GM18505 (cell line): ENCODE results near the gene SMAD3.

ENCODE experiments used
- ATAC-seq: cut with Tn5 transposase; IDR thresholded peaks from one replicate; pipeline ENCODE4 v1.9.1; 2021; ENCODE audit not compliant: unreplicated experiment
- POLR2A ChIP-seq: IDR thresholded peaks from 4 replicates; pipeline ENCODE4 v1.6.1; 2011; ENCODE audit warnings: borderline replicate concordance; ENCODE audit not compliant: insufficient read depth, insufficient read length; ENCODE audit errors: extremely low read depth

The SMAD3 gene

DNA sequence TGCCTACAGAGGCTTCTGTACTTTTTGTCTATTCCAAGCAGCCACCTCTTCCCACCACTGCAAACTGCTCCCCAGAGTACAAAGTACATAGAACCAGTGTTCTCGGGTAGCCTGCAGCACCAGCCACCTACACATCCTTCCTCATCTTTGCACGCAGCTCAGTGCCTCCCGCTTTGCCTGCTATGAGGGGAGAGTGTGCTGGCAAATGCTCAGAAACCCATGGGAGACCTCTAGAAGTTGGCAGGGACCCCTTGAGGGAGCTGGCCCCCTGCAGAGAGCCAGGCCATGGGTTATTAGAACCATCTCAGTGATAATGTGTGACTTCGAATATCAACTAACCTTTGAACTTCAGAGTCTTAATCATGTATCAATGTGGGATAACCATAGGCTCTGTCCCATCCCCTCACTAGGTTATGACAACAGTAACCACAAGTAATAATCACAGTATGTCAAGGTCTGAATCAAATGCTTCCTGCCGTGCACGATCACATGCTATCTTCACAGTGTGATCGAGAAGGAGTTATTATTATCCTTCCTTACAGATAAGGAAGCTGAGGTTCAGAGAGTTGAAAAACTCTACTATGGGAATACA, 22.8 kb upstream of the SMAD3 start:
- TF ChIP-seq POLR2A: no peak
- no peak for ATAC-seq

DNA sequence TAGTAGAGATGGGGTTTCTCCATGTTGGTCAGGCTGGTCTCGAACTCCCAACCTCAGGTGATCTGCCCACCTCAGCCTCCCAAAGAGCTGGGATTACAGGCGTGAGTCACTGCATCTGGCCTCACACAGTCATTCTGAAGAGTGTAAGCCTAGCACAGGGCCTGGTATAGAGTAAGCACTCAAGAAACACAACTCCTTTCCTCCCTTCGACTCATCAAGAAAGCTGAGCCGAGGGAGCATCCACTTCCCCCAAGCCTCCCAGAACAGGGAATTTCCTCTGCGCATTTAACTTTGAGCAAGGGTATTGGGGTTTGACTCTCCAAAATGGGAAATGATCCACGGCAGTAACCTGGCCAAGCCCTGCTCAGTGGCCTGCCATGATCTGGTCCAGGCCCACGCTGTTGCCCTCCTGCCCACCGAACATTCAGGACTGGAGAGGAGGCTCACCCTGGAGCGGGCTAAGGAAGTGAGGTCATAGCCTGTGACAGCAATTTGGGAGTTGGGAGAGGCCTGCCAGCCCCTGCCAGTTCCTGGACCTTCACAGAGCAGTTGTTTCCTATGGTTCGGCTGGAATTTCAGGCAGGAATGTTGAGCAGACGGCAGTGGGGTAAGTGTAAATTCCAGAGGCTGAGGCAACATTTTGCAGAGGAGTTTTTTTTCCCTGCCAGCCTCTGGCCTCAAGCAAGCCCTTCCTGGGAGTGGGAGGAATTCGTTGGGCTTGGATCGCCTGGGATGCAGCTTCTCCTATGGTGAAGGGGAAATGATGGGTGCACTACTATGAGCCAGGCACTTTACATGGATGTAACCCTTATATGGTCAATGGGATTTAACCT, 21.2 kb upstream of the SMAD3 start:
- TF ChIP-seq POLR2A: no peak
- ATAC-seq: no peak

DNA sequence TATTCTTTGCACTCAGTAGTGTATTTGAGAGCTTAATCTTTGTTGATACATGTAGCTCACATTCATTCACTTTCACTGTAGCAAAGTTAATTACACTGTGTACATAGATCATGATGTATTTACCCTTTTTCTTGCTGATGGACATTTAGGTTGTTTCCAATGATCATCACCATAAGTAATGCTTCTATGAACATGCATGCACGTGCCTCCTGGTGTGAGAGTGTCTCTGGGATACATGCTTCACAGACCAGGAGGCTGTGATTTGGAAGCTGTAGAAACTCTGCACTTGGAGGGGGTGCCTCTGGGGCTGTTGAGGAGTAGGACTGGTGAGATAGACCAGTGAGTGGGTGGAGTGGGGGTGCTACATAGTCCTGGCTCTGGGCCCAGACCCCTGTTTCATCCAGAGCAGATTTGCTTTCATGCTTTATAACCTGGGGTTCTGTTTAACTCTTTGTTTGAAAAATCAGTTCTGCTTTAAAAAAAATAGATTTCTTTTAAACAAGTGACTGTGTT, 18.2 kb upstream of the SMAD3 start:
- no peak for ATAC-seq

DNA sequence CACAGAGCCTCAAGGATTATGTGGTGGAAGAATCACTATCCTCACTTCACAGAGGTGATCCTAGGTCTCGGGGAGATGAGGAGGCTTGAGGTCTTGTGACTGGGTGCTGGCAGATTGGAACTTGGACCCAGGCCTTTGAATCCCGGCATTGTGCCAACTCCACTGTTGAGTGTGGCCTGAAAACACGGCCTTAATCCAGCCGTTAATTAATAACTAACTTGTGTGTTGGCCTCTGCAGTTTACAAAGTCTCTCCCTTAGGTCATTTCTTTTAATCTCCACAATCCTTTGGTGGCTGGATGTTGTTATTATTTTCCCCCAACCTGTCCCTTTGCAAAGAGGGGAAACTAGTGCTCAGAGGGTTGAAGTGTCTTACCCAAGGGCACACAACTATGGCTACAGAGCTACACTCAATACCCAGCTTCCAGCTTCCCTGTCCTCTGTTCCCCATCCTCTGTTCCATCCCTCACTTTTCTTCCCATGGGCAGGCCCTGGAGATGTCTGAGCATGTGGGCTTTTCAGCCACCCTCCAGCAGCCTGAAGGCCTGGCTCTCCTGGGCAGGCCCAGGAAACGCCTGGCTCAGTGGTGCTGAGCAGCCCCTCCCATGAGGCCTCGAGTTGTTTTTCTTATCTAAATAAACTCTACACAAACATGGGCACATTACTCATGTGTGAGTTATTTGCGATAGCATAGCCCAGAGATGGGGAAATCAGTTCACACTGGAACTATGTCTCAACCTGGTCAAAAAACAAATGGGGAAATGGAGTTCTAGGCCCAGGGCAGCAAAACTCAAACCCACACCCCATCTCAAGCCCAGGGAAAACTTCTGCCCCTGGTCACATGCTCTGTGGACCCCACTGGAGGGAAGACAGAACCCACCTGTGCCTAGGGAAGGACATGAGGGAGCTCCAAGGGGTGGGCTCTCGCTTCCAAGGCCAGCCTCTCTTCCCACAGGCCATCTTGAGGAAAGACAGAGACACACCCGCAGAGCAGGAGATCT, 16.8 kb upstream of the SMAD3 start:
- ATAC-seq: no peak
- no peak for TF ChIP-seq POLR2A

More for the DNA sequence above, 18.2 kb upstream of the SMAD3 start:
- TF ChIP-seq POLR2A: no peak

DNA sequence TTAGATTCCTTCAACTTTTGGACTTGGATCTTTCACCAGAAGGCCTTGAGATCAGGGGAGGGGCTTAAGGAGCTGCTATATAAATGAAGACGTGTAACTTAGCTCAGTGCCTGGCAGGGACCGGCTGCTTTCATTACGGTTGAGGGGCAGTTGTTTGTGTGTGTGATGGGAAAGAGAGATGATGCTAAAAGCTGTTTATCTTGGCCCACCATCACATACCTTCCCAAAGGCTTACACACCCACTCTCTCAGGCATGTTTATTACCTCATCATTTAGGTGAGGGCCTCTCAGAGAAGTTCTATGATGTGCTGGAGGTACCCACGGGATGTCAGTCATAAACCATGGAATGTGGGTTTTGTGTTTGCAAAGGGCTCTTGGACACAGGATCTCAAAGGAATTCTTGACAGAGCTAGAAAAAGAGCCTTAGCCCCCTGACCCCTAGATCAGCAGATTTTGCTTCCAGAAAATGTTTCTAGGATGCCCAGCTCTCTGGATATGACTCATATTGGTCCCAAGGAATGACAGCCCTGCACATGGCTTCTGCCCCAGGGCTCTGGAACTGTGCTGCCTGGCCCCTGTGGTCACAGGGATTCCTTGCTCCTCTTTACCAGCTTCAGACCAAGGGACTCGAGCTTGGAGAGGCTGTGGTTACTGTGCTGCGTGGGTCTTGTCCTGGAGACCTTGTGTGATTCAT, 15.9 kb upstream of the SMAD3 start:
- no peak for TF ChIP-seq POLR2A
- ATAC-seq: no peak

DNA sequence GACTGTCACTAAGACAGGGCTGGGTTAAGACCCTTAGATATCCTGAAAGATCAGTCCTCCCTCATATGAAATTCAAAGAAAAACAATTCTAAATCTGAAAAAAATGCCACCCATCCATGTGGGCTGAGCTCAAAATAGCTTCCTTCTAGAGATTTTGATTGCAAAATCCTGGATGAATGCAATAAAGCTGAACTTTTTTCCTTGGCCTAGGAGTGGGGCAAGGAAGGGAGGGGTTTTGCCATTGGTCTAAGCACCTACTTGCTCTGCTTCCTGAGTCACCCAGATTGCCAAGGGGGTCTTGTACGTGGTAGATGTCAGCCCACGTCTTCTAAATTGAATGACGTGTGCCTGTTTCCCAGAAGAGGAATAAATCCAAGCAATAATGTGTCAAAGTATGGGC, 15.3 kb upstream of the SMAD3 start:
- no peak for ATAC-seq
- TF ChIP-seq POLR2A: no peak

DNA sequence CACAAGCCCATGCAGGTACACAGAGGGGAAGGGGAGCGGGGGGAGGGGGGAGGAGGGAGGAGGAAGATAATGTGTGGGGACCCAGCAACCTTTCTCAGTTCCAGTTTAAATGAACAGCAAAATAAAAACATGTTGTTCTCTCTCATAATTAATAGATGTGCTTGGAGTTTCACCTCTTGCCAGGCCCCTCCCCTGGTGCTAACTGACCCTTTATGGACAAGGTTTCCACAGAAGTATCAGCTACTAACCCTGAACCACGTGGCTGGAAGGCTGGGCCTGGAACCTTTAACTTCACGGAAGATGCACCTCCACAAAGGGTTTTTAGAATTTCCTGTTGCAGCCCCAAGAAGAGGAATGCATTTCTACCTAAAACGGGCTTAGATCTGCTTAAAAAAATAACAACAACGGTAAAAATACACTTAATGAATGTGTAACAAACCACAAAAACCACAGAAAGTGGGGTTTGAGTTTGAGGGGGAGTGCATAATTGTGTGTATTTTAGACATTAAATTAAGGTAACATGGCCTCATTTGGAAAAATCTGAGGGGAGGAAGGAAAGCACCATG, 14.8 kb upstream of the SMAD3 start:
- no peak for TF ChIP-seq POLR2A
- ATAC-seq: no peak

DNA sequence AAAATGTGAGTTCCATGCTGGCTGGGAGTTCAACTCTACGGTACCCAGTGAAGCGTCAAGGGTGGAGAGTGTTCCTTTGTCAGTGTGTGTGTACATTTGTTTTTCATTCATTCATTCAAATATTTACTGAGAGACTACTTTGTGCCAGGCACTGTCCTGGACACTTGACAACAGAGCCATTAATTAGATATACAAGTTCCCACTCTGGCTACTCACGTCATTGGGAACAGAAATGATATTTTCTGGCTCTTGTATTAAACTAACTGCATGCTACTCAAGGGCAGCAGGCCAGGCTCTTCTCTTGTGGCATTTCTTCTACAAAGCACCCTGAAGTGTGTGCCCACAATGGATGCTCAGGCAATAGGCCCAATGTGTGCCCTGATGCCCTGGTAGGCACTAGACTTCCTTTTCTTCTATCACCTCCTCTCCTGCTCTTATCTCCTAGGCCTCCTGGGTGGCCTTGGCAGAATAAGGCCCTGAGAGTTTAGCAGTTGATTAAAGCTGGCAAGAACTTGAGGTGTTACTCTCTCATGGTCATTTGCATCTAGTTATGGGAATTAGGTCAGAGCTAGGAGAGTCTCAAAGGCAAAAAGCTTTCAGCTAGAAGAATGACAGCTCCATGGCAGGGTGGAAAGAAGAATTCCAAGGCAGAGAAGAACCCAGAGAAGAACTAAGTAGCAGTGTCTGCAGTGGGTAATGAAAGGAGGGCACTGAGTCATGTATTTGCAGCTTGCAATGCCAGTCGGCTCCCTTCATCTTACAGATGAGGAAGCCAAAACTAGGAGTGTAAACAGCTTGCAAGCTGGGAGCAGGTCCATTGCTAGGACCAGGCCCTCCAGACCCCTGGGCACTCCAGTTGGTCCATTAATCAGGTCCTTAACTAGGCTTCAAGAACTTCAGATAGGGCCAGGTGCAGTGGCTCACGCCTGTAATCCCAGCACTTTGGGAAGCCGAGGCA, 14.0 kb upstream of the SMAD3 start:
- TF ChIP-seq POLR2A: no peak
- ATAC-seq: no peak

DNA sequence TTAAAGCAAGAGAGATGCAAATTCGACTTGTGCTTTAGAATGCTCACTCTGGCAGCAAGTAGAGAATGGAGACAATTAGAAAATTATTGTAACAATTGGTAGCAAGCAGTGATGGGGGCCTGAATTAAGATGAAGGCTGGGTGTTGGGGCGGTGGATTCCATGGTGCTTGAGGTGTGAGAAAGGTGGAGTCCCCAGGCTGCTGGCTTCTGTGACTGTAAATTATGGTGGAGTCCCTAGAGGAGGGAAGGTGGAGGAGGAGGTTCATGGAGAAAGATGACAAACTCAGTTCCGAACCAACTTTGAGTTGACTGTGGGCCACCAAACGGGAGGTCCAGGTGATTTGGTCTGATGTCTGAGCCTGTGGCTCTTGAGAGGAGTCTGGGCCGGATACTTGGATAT, 10.7 kb upstream of the SMAD3 start:
- no peak for TF ChIP-seq POLR2A
- ATAC-seq: no peak

DNA sequence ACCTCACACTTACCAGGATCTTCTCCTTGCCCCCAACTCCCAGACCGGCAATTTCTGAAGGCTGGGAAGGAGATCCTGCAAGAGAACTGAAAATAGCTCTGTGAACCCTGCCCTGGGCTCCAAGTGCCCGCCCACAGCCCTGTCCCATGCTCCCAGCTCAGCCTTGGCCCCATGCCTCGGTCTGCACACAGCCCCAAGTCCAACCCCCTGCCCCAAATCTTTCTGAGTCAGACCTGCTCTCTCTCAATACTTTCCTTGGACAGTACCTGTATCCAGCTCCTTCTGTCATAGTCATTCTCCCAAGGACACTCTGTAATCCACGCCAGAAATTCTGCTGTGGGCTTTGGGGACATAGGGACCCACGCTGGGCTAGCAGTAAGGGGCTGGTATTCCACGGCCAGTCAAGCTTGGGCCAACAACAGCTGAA, 6.3 kb upstream of the SMAD3 start:
- no peak for ATAC-seq
- no peak for TF ChIP-seq POLR2A

DNA sequence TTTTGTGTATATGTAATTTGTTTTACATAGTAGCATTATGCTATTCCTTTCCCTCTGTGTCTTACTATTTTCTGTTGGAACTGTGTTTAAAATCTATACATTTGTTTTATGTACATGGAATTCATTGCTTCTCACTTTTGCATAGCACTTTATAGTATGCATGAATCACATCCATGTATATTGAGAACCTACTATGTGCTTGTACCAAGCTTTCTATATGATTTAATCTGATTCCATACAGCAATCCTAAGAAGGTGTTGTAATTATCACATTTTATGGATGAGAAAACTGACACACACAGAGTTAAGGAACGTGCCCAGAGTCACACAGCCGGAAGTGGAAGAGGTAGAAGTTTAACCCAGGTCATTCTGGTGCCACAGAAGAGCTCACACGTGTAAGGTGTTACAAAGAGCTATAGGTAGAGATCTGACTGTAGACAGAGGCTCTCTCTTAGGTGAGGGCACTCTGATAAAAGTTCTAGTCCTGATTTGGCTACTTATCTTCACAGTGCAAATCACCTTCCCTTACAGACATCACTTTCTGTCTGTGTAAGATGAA, 3.5 kb upstream of the SMAD3 start:
- no peak for ATAC-seq
- TF ChIP-seq POLR2A: no peak

DNA sequence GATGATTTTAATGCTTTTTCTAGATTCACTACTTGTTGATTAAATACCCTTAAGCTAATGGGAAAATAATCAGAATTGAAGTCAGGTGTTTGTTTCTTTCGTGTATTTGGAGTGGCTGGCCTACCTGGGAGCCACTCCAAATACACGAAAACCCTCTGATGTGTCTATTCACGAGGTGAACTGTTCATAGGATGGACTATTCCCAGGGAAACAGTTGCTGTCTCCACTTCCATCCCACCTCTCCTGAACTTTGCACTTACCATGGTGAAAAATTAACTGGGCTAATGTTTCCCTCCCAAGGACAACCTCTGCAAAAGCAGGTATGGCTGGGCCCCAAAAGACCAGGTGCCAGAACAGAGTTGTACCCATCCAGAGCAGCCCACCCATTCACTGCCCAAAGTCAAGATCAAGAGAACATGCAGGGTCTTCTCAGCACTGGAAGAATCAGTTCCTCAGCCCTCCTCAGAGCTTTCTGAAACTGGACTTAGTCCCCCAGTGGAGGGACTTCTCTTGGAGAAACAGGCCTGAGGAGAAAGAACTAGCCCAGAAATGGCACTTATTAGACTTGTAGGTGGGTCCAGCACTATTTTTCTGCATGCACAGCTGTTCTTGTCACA, 2.9 kb upstream of the SMAD3 start:
- TF ChIP-seq POLR2A: no peak
- ATAC-seq: no peak
